Left lung (tissue), 10 donors: Measurements from ENCODE around the gene CBX8. TPM values are rescaled to one million over a fixed set of nuclear protein-coding genes. Genes with fewer than 3 reads are reported as not detected.
A peak's percentile ranks its signal among the peaks of the same experiment; 100 is the strongest.

Experiments
- ATAC-seq: fragments of 200-7000 bp; cut with Tn5 transposase; one replicate; pipeline ENCODE4 v1.9.1; 2020; ENCODE audit warnings: moderate library complexity
- DNase-seq, 4 donors: peaks; one replicate each; pipeline ENCODE4 v3.0.0-alpha.2; 2013 to 2020
- H3K27ac ChIP-seq, 2 donors: fragments of 200-600 bp; sonication (generic) in 1 of 2; one replicate each; pipeline versions ENCODE4 v1.5.0 to v1.8.0; 2020 to 2021
- H3K27me3 ChIP-seq, 2 donors: fragments of 200-600 bp; sonication (generic) in 1 of 2; one replicate each; pipeline versions ENCODE4 v1.5.0 to v1.8.0; 2020 to 2021
- H3K36me3 ChIP-seq, 2 donors: fragments of 200-600 bp; sonication (generic) in 1 of 2; one replicate each; pipeline versions ENCODE4 v1.5.0 to v1.8.0; 2020 to 2021
- H3K4me1 ChIP-seq, 2 donors: fragments of 200-600 bp; one replicate each; pipeline ENCODE4 v1.8.0; 2021
- H3K4me3 ChIP-seq, 2 donors: fragments of 200-600 bp; sonication (generic) in 1 of 2; one replicate each; pipeline versions ENCODE4 v1.5.0 to v1.8.0; 2020 to 2021; ENCODE audit warnings: mild to moderate bottlenecking in 1 of 2
- H3K9me3 ChIP-seq, 2 donors: fragments of 200-600 bp; sonication (generic) in 1 of 2; one replicate each; pipeline versions ENCODE4 v1.5.0 to v1.8.0; 2020 to 2021
- CTCF ChIP-seq, 2 donors: fragments of 200-600 bp; sonication (generic) in 1 of 2; IDR thresholded peaks; one replicate each; pipeline versions ENCODE4 v1.5.0 to v1.8.0; 2021; ENCODE audit warnings: antibody characterized with exemption in 2 of 2
- intact Hi-C, 2 donors: fragments of 100-400 bp; cut with DNase I; formaldehyde crosslinking; loops; one replicate each; pipeline versions ENCODE4 v1.11.2 to v1.14.2; 2022
- polyA plus RNA-seq, 6 donors: library from polyadenylated mRNA; unstranded; fragments of 120-200 nt; gene quantifications; one replicate each; pipeline ENCODE4 v1.2.1, GENCODE V29; 2013; ENCODE audit not compliant: insufficient read length in 6 of 6
- total RNA-seq, 2 donors: library from RNA; stranded (reverse); fragmentation: NEBNext Ultra II Directional; extraction: Animal tissue kit (Norgen Biotek cat#: 25700); gene quantifications; one replicate each; pipeline ENCODE4 v1.2.1, GENCODE V29; 2021
- donor health status: DM: no; HTN: yes; CAD: no.
- donor health status: DM: no; HTN: no; CAD: no.

The CBX8 gene
- total and polyA plus RNA-seq, 8 donors = 7.3 to 11.4 (median 8.9) TPM

GRCh38 chr17:79748295-79749099, 48.4 kb downstream of the CBX8 start:
- Histone ChIP-seq H3K4me3 (no peak overlapping the region), H3K4me1 (no peaks in the 10 kb centered on the region), H3K27me3 (peaks cover 44 to 88% of the 10 kb centered on the region in 2 donors), H3K27ac (no peak overlapping the region), H3K9me3 (no peaks in the 10 kb centered on the region), H3K36me3 (no peaks in the 10 kb centered on the region)
- ATAC-seq (no peak), DNase-seq (peak in 1 of 4 donors; percentile 66)
- intact Hi-C loops = no loop called here
- no peak for TF ChIP-seq CTCF (IDR thresholded peaks at IDR 0.05)

GRCh38 chr17:79747508-79748294, 49.2 kb downstream of the CBX8 start:
- DNase-seq (peak in 1 of 4 donors; percentile 62), ATAC-seq (no peak)
- no peaks in the 10 kb centered on the region for H3K36me3 ChIP-seq
- H3K27me3 ChIP-seq = peaks cover 44 to 85% of the 10 kb centered on the region in 2 donors
- no peak overlapping the region for H3K4me3 ChIP-seq
- H3K9me3 ChIP-seq = no peaks in the 10 kb centered on the region
- no peak overlapping the region for H3K27ac ChIP-seq
- no peaks in the 10 kb centered on the region for H3K4me1 ChIP-seq
- TF ChIP-seq CTCF (IDR thresholded peaks at IDR 0.05) = no peak
- intact Hi-C loops = no loop called here

- H3K27ac ChIP-seq = no peak overlapping the region
- peaks cover 44 to 85% of the 10 kb centered on the region in 2 donors for H3K27me3 ChIP-seq
- no peak for TF ChIP-seq CTCF (IDR thresholded peaks at IDR 0.05)
- DNase-seq (peak in 1 of 4 donors; percentile 54), ATAC-seq (no peak)
- H3K36me3 ChIP-seq = no peaks in the 10 kb centered on the region
- intact Hi-C loops = no loop called here
- H3K9me3 ChIP-seq = no peaks in the 10 kb centered on the region
- H3K4me3 ChIP-seq = no peak overlapping the region
- peaks cover 1 to 4% of the 10 kb centered on the region in 2 donors for H3K4me1 ChIP-seq
Observed at GRCh38 chr17:79746889-79747507, 49.9 kb downstream of the CBX8 start.

GRCh38 chr17:79745641-79746105, 51.2 kb downstream of the CBX8 start:
- H3K27ac ChIP-seq = no peak overlapping the region
- no peak overlapping the region for H3K4me3 ChIP-seq
- TF ChIP-seq CTCF (IDR thresholded peaks at IDR 0.05) = no peak
- peaks cover 4 to 8% of the 10 kb centered on the region in 2 donors for H3K4me1 ChIP-seq
- no peaks in the 10 kb centered on the region for H3K36me3 ChIP-seq
- intact Hi-C loops = no loop called here
- no peak for DNase-seq
- no peaks in the 10 kb centered on the region for H3K9me3 ChIP-seq
- peaks cover 41 to 85% of the 10 kb centered on the region in 2 donors for H3K27me3 ChIP-seq
- no peak for ATAC-seq
